ENCODE data around the gene BRSK1.
A peak's percentile ranks its signal among the peaks of the same experiment; 100 is the strongest.

Gene BRSK1

DNA sequence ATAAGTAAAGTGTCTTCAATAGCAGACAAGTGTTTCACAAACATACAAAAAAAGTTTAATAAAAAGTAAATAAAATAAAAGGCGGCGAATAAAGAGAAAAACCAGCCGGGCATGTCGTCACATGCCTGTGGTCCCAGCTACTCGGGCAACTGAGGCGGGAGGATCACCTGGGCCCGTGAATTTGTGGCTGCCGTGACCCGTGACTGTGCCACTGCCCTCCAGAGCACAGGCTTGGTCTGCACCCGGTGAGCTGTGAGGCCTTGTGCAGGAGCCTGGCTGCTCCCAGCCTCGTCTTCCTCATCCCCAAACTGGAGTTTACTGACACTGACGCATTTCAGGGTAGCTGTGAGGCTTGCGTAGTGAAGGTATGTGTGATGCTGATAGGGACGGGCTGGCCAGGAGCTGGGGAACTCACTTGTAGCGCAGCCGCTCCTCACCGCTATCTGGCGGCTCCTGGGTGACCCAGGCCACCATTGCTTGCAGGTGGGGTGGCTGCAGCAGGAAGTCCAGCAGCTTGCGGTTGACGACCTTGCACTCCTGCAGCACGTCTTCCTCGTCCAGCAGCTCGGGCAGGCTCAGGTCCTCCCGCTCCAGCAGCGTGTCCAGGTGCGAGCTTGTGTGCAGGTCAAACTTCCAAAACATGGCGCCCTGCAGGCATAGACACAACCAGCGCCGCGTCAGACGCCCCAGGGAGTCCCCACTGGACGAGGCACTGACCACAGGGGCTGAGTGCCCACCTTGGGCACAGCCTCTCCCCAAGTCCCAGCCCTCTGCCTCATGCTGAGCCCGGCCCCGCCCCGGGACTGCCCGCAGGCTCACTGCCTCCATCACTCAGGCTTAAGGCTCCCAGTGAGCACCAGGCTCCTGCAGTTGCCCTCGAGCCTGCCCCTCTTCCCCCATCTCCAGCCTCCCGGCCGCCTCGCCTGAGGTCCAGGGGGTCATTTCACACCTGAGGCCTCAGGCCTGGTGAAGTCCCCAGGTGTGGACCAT is 37.0 kb upstream of the BRSK1 start:
- Histone ChIP-seq H3K9me3 (ENCODE audit: insufficient read depth, low read depth, low read length) (no peaks in the 10 kb centered on the region), H3K4me2 (ENCODE audit: low read depth, low read length, poor library complexity, severe bottlenecking) (no peak overlapping the region), H4K20me1 (ENCODE audit: insufficient read depth, low read length, poor library complexity, severe bottlenecking) (peaks cover 90% of the 10 kb centered on the region), H3K4me1 (ENCODE audit: insufficient read depth, low read length, poor library complexity, severe bottlenecking) (peaks cover 38% of the 10 kb centered on the region), H3K36me3 (ENCODE audit: insufficient read depth, low read length) (peaks cover 82% of the 10 kb centered on the region; the same call in 1 of the 2 replicates), H3K79me2 (ENCODE audit: insufficient read depth, low read length) (peaks cover 97% of the 10 kb centered on the region), H3K27me3 (ENCODE audit: insufficient read depth, low read length, poor library complexity, severe bottlenecking) (no peaks in the 10 kb centered on the region), H2AFZ (ENCODE audit: low read length) (no peak overlapping the region), H3K9me2 (replicated peaks; ENCODE audit: low read depth, low read length) (no peaks in the 10 kb centered on the region), H3K4me3 (ENCODE audit: low read length, poor library complexity, severe bottlenecking) (no peak overlapping the region), H3F3A (ENCODE audit: low read depth) (no peaks in the 10 kb centered on the region), H3K9ac (ENCODE audit: low read depth, low read length, poor library complexity, severe bottlenecking) (no peak overlapping the region)
- TF ChIP-seq EZH2phosphoT487 (IDR thresholded peaks at IDR 0.05; ENCODE audit: borderline replicate concordance) = no peak
- TF ChIP-seq, protein P1, sequence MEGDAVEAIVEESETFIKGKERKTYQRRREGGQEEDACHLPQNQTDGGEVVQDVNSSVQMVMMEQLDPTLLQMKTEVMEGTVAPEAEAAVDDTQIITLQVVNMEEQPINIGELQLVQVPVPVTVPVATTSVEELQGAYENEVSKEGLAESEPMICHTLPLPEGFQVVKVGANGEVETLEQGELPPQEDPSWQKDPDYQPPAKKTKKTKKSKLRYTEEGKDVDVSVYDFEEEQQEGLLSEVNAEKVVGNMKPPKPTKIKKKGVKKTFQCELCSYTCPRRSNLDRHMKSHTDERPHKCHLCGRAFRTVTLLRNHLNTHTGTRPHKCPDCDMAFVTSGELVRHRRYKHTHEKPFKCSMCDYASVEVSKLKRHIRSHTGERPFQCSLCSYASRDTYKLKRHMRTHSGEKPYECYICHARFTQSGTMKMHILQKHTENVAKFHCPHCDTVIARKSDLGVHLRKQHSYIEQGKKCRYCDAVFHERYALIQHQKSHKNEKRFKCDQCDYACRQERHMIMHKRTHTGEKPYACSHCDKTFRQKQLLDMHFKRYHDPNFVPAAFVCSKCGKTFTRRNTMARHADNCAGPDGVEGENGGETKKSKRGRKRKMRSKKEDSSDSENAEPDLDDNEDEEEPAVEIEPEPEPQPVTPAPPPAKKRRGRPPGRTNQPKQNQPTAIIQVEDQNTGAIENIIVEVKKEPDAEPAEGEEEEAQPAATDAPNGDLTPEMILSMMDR (conservative IDR thresholded peaks at IDR 0.05; ENCODE audit: low read length) = no peak

DNA sequence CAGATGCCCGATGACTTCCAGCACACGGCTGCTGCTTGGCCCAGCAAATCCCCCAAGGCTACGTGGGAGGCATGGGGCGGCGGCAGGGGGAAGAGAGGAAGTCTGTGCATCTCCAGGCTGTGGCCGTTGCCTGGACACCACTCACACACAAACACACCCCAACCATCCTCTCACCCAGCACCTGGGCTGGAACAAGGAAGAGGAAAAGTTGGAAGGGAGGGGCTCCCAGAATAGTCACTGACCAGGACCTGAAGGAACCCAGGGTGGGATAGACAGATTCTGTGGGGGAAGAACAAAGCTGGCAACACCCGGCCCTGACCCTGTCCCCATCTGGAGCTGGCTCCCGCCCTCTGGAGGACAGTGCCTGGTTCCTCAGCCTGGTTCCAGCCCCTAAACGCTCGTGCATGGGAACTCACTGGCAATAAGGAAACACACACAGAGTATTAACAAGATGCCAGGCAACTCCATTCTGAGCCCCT is 36.1 kb upstream of the BRSK1 start:
- peak overlapping the region; percentile 41 for H3K4me2 ChIP-seq (ENCODE audit: low read depth, low read length, poor library complexity, severe bottlenecking)
- no peak for TF ChIP-seq EZH2phosphoT487 (IDR thresholded peaks at IDR 0.05; ENCODE audit: borderline replicate concordance)
- TF ChIP-seq, protein P1 (conservative IDR thresholded peaks at IDR 0.05; ENCODE audit: low read length) = no peak
- H3K4me3 ChIP-seq (ENCODE audit: low read length, poor library complexity, severe bottlenecking) = no peak overlapping the region
- peaks cover 73% of the 10 kb centered on the region; the same call in 1 of the 2 replicates for H3K36me3 ChIP-seq (ENCODE audit: insufficient read depth, low read length)
- H3K9me2 ChIP-seq (replicated peaks; ENCODE audit: low read depth, low read length) = no peaks in the 10 kb centered on the region
- H3K9ac ChIP-seq (ENCODE audit: low read depth, low read length, poor library complexity, severe bottlenecking) = no peak overlapping the region
- H4K20me1 ChIP-seq (ENCODE audit: insufficient read depth, low read length, poor library complexity, severe bottlenecking) = peaks cover 82% of the 10 kb centered on the region
- peaks cover 46% of the 10 kb centered on the region for H3K4me1 ChIP-seq (ENCODE audit: insufficient read depth, low read length, poor library complexity, severe bottlenecking)
- no peak overlapping the region for H2AFZ ChIP-seq (ENCODE audit: low read length)
- no peaks in the 10 kb centered on the region for H3K9me3 ChIP-seq (ENCODE audit: insufficient read depth, low read depth, low read length)
- peaks cover 4% of the 10 kb centered on the region; the same call in 1 of the 2 replicates for H3F3A ChIP-seq (ENCODE audit: low read depth)
- peaks cover 97% of the 10 kb centered on the region for H3K79me2 ChIP-seq (ENCODE audit: insufficient read depth, low read length)
- H3K27me3 ChIP-seq (ENCODE audit: insufficient read depth, low read length, poor library complexity, severe bottlenecking) = no peaks in the 10 kb centered on the region

DNA sequence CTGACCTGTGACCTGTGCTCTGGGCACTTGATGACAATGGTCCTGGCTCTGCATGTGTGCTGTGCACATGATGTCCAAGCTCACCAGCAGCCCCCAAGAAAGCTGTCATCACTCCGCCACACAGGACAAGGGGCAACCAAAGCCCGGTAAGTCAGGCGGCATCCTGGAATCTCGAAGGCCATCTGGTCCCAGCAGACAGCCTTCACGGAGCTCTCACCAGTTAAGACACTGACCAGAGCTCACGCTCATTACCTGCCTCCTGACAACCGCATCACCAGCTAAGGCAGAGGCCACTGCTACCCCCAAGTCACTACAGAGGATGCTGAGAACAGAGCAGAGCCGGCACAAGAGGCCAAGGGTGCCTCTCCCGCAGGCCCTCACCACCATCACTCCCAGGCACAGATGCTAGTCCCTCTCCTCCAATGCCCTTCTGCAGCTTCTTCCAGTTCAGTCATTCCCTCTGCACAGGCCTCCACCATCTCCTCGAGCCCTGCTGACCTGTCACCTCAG is 35.6 kb upstream of the BRSK1 start:
- H3K27me3 ChIP-seq (ENCODE audit: insufficient read depth, low read length, poor library complexity, severe bottlenecking) = no peaks in the 10 kb centered on the region
- TF ChIP-seq, protein P1 (conservative IDR thresholded peaks at IDR 0.05; ENCODE audit: low read length) = no peak
- no peak for TF ChIP-seq EZH2phosphoT487 (IDR thresholded peaks at IDR 0.05; ENCODE audit: borderline replicate concordance)
- H3K4me1 ChIP-seq (ENCODE audit: insufficient read depth, low read length, poor library complexity, severe bottlenecking) = peaks cover 51% of the 10 kb centered on the region
- no peaks in the 10 kb centered on the region for H3K9me2 ChIP-seq (replicated peaks; ENCODE audit: low read depth, low read length)
- no peaks in the 10 kb centered on the region for H3K9me3 ChIP-seq (ENCODE audit: insufficient read depth, low read depth, low read length)
- H3K79me2 ChIP-seq (ENCODE audit: insufficient read depth, low read length) = peaks cover 100% of the 10 kb centered on the region
- H3K4me3 ChIP-seq (ENCODE audit: low read length, poor library complexity, severe bottlenecking) = no peak overlapping the region
- peaks cover 73% of the 10 kb centered on the region; the same call in 1 of the 2 replicates for H3K36me3 ChIP-seq (ENCODE audit: insufficient read depth, low read length)
- no peak overlapping the region for H2AFZ ChIP-seq (ENCODE audit: low read length)
- peaks cover 80% of the 10 kb centered on the region for H4K20me1 ChIP-seq (ENCODE audit: insufficient read depth, low read length, poor library complexity, severe bottlenecking)
- H3K4me2 ChIP-seq (ENCODE audit: low read depth, low read length, poor library complexity, severe bottlenecking) = peak overlapping the region; percentile 41
- H3K9ac ChIP-seq (ENCODE audit: low read depth, low read length, poor library complexity, severe bottlenecking) = peak overlapping the region; percentile 20
- peaks cover 8% of the 10 kb centered on the region for H3F3A ChIP-seq (ENCODE audit: low read depth)
